HepG2 (cell line): ENCODE measurements around the gene SRP68. TPM values are rescaled to one million over a fixed set of nuclear protein-coding genes. Genes with fewer than 3 reads are reported as not detected.

Experiments
- ATAC-seq: fragments of 200-7000 bp; cut with Tn5 transposase; 3 replicates; pipeline ENCODE4 v1.9.1; 2020; ENCODE audit warnings: mild to moderate bottlenecking, moderate library complexity
- BruUV-seq: library from RNA; stranded (reverse); fragments of 400-500 nt; replicated peaks from 2 replicates; lab custom pipeline; 2021; lab: Mats Ljungman, UMichigan
- CTCF ChIA-PET: fragments of 300-600 bp; formaldehyde crosslinking; extraction: SDS; loops from one replicate; lab custom pipeline; 2021; ENCODE audit warnings: low total read pairs, inconsistent platforms, low intra/inter-chr PET ratio; lab: Yijun Ruan, JAX
- POLR2A ChIA-PET: fragments of 350-600 bp; sonication (Branson Sonifier 250); formaldehyde crosslinking; loops from one replicate; lab custom pipeline; 2020; ENCODE audit warnings: antibody characterized with exemption, inconsistent platforms; lab: Yijun Ruan, JAX
- DNase-seq: peaks from one replicate; pipeline ENCODE4 v3.0.0-alpha.2; 2015; ENCODE audit warnings: low spot score
- FAIRE-seq: peaks from 3 replicates; lab custom pipeline; 2011; peaks lifted over from hg19 to GRCh38; lab: Jason Lieb, UNC
- H2AFZ ChIP-seq: one replicate; pipeline ENCODE4 v1.6.1; 2011; ENCODE audit warnings: low read length, inconsistent platforms
- H3K27ac ChIP-seq: fragments of 300-600 bp; 3 replicates; pipeline ENCODE4 v1.8.0; 2011; ENCODE audit warnings: mixed run types, mild to moderate bottlenecking, mixed read lengths, low read length, inconsistent platforms; ENCODE audit not compliant: insufficient read depth; ENCODE audit errors: extremely low read length
- H3K27me3 ChIP-seq, 2 experiments: fragments of 200-600 bp in 1 of 2; 2 replicates in 1 of 2; 3 replicates in 1 of 2; pipeline versions ENCODE4 v1.6.0 to v1.8.0; 2011; ENCODE audit warnings: low read length in 2 of 2, mild to moderate bottlenecking in 2 of 2, moderate library complexity in 2 of 2, inconsistent platforms in 1 of 2; ENCODE audit not compliant: insufficient read depth in 2 of 2, control insufficient read depth in 1 of 2
- H3K36me3 ChIP-seq, 2 experiments: fragments of 200-600 bp in 1 of 2; replicated peaks in 1 of 2; 2 replicates in 1 of 2; 3 replicates in 1 of 2; pipeline versions ENCODE4 v1.5.1 to v1.8.0; 2011; ENCODE audit warnings: low read length in 2 of 2, inconsistent platforms in 1 of 2; ENCODE audit not compliant: insufficient read depth in 2 of 2, control insufficient read depth in 1 of 2
- H3K4me1 ChIP-seq: 2 replicates; pipeline ENCODE4 v1.5.1; 2012; ENCODE audit warnings: low read length, inconsistent platforms; ENCODE audit not compliant: insufficient read depth
- H3K4me2 ChIP-seq: 2 replicates; pipeline ENCODE4 v1.6.0; 2011; ENCODE audit warnings: low read depth, low read length, inconsistent platforms
- H3K4me3 ChIP-seq, 3 experiments: fragments of 200-600 bp in 1 of 3; sonication (generic), shearing (Covaris generic) in 1 of 3; replicated peaks in 1 of 3; 2 replicates each; pipeline ENCODE4 v1.5.1; 2011 to 2016; ENCODE audit warnings: low read length in 3 of 3, inconsistent platforms in 2 of 3, low read depth in 2 of 3, mild to moderate bottlenecking in 2 of 3, control low read depth in 1 of 3, mixed read lengths in 1 of 3; ENCODE audit not compliant: insufficient read depth in 1 of 3
- H3K79me2 ChIP-seq: one replicate; pipeline ENCODE4 v1.6.1; 2011; ENCODE audit warnings: low read length, inconsistent platforms; ENCODE audit not compliant: insufficient read depth
- H3K9ac ChIP-seq: 2 replicates; pipeline ENCODE4 v1.6.0; 2011; ENCODE audit warnings: mild to moderate bottlenecking, low read depth, low read length, inconsistent platforms; ENCODE audit not compliant: insufficient read depth
- H3K9me3 ChIP-seq: 2 replicates; pipeline ENCODE4 v1.5.1; 2012; ENCODE audit warnings: mild to moderate bottlenecking, low read length
- H4K20me1 ChIP-seq: 2 replicates; pipeline ENCODE4 v1.6.0; 2011; ENCODE audit warnings: inconsistent platforms, mild to moderate bottlenecking, low read length, moderate library complexity; ENCODE audit not compliant: insufficient read depth
- ZBTB38 ChIP-seq: sonication (generic); formaldehyde crosslinking; IDR thresholded peaks from 2 replicates; pipeline ENCODE4 v1.5.1; 2020; ENCODE audit warnings: mild to moderate bottlenecking, missing genetic modification reagents
- ZNF652 ChIP-seq: IDR thresholded peaks from 2 replicates; pipeline ENCODE4 v1.6.1; 2016; ENCODE audit warnings: low read depth, borderline replicate concordance
- WGBS: methylation state at CpG from one replicate; pipeline ENCODE4 v1.1.6; 2017; ENCODE audit warnings: low lambda C conversion rate; 5-methylcytosine and 5-hydroxymethylcytosine counted together
- in situ Hi-C: cut with HindIII; loops from 2 replicates; pipeline ENCODE4 v1.10.0; 2017; ENCODE audit warnings: low pct_unique_long_range_greater_than_20kb; ENCODE audit not compliant: extremely low pct_ligation_motif_present
- intact Hi-C: fragments of 100-400 bp; cut with micrococcal nuclease; formaldehyde crosslinking; loops from one replicate; pipeline ENCODE4 v1.10.0; 2022; ENCODE audit not compliant: unreplicated experiment
- polyA plus RNA-seq, 8 experiments: library from polyadenylated mRNA; depleted of rRNA in 3 of 8; stranded (reverse) in 7 of 8; unstranded in 1 of 8; fragments of >200 nt; fragmentation: Illumina TruSeq in 4 of 8; extraction: Trizol in 4 of 8; gene quantifications; 2 replicates each; pipeline versions ENCODE4 v1.2.1 to v1.2.3, GENCODE V29; 2011 to 2016; ENCODE audit warnings: low read depth in 4 of 8, missing spikeins in 1 of 8, mixed read lengths in 1 of 8; ENCODE audit not compliant: insufficient read depth in 1 of 8
- total RNA-seq, 5 experiments: library from RNA; depleted of rRNA; stranded (reverse); fragments of >200 nt; fragmentation: Illumina TruSeq; extraction: Trizol; gene quantifications; 2 replicates each; pipeline ENCODE4 v1.2.3, GENCODE V29; 2016; ENCODE audit warnings: low read depth in 1 of 5
- TF ChIP-seq, protein P1 (sequence below): sonication (generic); formaldehyde crosslinking; IDR thresholded peaks from 2 replicates; pipeline ENCODE4 v1.5.0; 2020; ENCODE audit warnings: mild to moderate bottlenecking, missing genetic modification reagents
- TF ChIP-seq, protein P2 (sequence below), 2 experiments: fragments of 450-650 bp in 1 of 2; sonication (generic) in 1 of 2; formaldehyde crosslinking in 1 of 2; IDR thresholded peaks; 2 replicates each; pipeline versions ENCODE4 v1.6.1 to v1.8.0; 2016 to 2022; ENCODE audit warnings: antibody characterized with exemption in 1 of 2, mild to moderate bottlenecking in 1 of 2, missing genetic modification reagents in 1 of 2

SRP68 gene
- total and polyA plus RNA-seq, 2 of the 13 experiments (the other 11 are each of a cell fraction or from before 2014, with no cell fraction given) = 39.8 to 74.3 TPM

DNA sequence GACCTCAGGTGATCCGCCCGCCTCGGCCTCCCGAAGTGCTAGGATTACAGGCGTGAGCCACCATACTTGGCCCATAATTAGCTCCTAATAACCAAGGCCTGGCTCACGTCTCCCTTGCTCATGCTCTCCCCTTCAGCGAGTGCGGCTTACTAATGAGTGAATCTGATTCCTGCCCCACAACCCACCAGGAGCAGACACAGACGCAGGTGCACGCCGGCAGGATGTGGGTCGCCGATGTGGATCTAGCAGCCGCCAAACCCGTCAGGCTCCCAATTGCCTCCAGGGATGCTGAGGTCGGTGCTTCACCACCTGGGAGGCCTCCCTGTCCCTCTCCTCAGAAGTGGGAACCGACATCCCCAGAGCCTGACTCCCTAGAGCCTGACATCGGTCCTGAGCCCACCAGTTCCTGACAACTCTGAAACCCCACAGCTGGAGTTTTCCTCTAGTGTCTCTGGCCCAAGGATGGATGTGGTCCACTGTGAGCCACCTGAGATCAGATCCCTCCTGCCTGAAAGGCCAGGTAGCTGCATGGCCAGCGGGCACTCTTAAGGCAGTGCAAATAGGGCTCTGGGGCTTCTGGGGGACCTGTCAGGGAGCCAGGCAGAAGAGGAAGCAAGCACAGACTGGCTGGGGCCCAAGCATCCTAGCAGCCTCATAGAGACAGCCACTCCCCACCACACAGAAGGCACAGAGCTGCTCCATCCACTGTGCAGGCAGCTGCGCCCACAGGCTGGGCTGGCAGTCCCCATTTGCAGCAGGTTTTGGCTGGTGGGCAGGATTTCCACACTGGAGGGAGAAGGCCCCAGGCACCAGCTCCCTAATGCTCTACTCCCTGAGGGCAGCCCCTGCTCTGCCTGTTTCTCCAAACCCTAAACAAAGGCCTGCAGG, 20.5 kb upstream of the SRP68 start (continued):
- no peak for TF ChIP-seq ZBTB38 (CRISPR knock-in tag)

DNA sequence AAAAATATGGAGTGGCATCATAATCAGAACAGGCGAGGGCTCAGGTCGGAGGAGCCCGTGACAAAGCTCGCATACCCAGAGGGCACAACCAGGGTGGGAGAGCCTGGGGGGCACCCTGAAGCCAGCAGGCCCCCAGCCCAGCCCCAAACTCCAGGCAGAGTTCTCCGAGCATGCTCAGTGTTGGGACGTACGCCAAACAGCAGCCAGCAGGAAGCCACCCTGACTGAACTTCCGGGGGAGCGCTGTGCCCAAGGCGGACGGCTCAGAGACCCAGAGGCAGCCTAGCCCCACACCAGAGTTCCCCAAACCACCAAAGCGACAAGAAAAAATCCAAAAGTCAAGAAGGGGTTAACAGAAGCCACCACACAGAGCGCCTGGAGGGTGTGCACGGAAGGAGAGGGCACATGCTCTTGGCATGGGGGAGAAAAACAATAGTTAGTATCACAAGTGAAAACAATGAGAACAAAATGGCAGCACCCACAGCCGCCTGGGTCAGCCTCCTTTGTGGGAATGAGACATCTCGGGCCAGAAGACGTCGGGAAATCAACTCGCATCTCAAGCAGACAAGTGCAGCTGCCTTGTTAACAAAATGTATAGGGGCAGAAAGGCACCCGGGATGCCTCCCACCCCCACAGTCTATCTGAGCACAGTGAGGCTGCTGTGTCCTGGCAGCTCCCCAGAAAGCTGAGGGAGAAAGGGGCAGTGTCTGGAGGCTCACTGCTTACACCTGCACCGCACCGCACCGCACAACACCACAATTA, 19.4 kb upstream of the SRP68 start:
- Histone ChIP-seq H3K27me3 (no peaks in the 10 kb centered on the region), H3K27ac (no peak overlapping the region), H3K4me1 (no peaks in the 10 kb centered on the region), H2AFZ (no peak overlapping the region), H3K4me3 (no peak overlapping the region), H3K4me2 (no peak overlapping the region), H3K9me3 (no peaks in the 10 kb centered on the region), H3K36me3 (peaks cover 67 to 91% of the 10 kb centered on the region in 2 experiments), H4K20me1 (no peaks in the 10 kb centered on the region), H3K9ac (no peak overlapping the region), H3K79me2 (no peaks in the 10 kb centered on the region)
- intact Hi-C loops (no loop called here), in situ Hi-C loops (no loop called here)
- 90% methylated on average over 20 of the region's 23 CpGs for WGBS
- TF ChIP-seq, protein P1, sequence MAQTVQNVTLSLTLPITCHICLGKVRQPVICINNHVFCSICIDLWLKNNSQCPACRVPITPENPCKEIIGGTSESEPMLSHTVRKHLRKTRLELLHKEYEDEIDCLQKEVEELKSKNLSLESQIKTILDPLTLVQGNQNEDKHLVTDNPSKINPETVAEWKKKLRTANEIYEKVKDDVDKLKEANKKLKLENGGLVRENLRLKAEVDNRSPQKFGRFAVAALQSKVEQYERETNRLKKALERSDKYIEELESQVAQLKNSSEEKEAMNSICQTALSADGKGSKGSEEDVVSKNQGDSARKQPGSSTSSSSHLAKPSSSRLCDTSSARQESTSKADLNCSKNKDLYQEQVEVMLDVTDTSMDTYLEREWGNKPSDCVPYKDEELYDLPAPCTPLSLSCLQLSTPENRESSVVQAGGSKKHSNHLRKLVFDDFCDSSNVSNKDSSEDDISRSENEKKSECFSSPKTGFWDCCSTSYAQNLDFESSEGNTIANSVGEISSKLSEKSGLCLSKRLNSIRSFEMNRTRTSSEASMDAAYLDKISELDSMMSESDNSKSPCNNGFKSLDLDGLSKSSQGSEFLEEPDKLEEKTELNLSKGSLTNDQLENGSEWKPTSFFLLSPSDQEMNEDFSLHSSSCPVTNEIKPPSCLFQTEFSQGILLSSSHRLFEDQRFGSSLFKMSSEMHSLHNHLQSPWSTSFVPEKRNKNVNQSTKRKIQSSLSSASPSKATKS (CRISPR knock-in tag) = no peak
- TF ChIP-seq ZNF652 (CRISPR knock-in tag) = 0 out of 2 replicates have a peak, but pooled peaks have one; percentile 15
- TF ChIP-seq, protein P2, sequence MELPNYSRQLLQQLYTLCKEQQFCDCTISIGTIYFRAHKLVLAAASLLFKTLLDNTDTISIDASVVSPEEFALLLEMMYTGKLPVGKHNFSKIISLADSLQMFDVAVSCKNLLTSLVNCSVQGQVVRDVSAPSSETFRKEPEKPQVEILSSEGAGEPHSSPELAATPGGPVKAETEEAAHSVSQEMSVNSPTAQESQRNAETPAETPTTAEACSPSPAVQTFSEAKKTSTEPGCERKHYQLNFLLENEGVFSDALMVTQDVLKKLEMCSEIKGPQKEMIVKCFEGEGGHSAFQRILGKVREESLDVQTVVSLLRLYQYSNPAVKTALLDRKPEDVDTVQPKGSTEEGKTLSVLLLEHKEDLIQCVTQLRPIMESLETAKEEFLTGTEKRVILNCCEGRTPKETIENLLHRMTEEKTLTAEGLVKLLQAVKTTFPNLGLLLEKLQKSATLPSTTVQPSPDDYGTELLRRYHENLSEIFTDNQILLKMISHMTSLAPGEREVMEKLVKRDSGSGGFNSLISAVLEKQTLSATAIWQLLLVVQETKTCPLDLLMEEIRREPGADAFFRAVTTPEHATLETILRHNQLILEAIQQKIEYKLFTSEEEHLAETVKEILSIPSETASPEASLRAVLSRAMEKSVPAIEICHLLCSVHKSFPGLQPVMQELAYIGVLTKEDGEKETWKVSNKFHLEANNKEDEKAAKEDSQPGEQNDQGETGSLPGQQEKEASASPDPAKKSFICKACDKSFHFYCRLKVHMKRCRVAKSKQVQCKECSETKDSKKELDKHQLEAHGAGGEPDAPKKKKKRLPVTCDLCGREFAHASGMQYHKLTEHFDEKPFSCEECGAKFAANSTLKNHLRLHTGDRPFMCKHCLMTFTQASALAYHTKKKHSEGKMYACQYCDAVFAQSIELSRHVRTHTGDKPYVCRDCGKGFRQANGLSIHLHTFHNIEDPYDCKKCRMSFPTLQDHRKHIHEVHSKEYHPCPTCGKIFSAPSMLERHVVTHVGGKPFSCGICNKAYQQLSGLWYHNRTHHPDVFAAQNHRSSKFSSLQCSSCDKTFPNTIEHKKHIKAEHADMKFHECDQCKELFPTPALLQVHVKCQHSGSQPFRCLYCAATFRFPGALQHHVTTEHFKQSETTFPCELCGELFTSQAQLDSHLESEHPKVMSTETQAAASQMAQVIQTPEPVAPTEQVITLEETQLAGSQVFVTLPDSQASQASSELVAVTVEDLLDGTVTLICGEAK (IDR thresholded peaks at IDR 0.05) = no peak
- TF ChIP-seq, protein P2 (CRISPR knock-in tag; IDR thresholded peaks at IDR 0.05) = no peak
- FAIRE-seq (no peak), ATAC-seq (no peak), DNase-seq (no peak)
- ChIA-PET CTCF (no interaction called here), POLR2A (interaction anchor here (0.7 kb wide), 1 partner anchor 12 kb away, joined by 3 read pairs; the partner anchor contains the start of gene ZACN)
- BruUV-seq = no TSS peak
